Measurements from ENCODE around the gene ARL16. TPM values are rescaled to one million over a fixed set of nuclear protein-coding genes. Genes with fewer than 3 reads are reported as not detected.

The ARL16 gene
- total RNA-seq, 4 donors from 2014 or later, result 19.1 to 34.3 (median 27.9) TPM

GRCh38 chr17:81666342-81667191 is 17.0 kb downstream of the ARL16 start, which contains the start of the genes CCDC137 and OXLD1:
Gene CCDC137 (plus strand): TSS chr17:81666737. CDS start chr17:81666767, 30 bp downstream.
Gene OXLD1 (minus strand): TSS chr17:81666605. CDS start chr17:81666577, 28 bp downstream.
- Histone ChIP-seq H3K36me3 (peaks cover 19 to 48% (median 24%) of the 10 kb centered on the region in 3 donors), H3K4me3 (peak within 1 kb of the TSS; percentile 87 to 97 (median 91)), H3K27ac (peak within 1 kb of the TSS; percentile 92 to 98 (median 94)), H3K27me3 (no peaks in the 10 kb centered on the region), H3K9me3 (no peaks in the 10 kb centered on the region), H3K4me1 (peaks cover 30 to 63% (median 42%) of the 10 kb centered on the region in 3 donors)
- no peak for TF ChIP-seq CTCF (IDR thresholded peaks at IDR 0.05)
- TF ChIP-seq POLR2A (IDR thresholded peaks at IDR 0.05), result peak in 3 of 4 donors; percentile 65 to 91 (median 87)
- 0% methylated on average over 4 to 5 of the region's 96 CpGs for WGBS, 2 donors
- intact Hi-C loops (cut with DNase I), result no loop called here
- peak; percentile 75 for DNase-seq

- H3K27ac ChIP-seq, result peak overlapping the region; percentile 92 to 98 (median 94)
- peak overlapping the region; percentile 87 to 97 (median 91) for H3K4me3 ChIP-seq
- peaks cover 19 to 42% (median 20%) of the 10 kb centered on the region in 3 donors for H3K36me3 ChIP-seq
- H3K9me3 ChIP-seq, result no peaks in the 10 kb centered on the region
- no peaks in the 10 kb centered on the region for H3K27me3 ChIP-seq
- intact Hi-C loops (cut with DNase I), result no loop called here
- H3K4me1 ChIP-seq, result peaks cover 30 to 69% (median 42%) of the 10 kb centered on the region in 3 donors
- 0 to 4% methylated on average over 1 to 5 of the region's 16 CpGs for WGBS, 2 donors
- no peak for DNase-seq
- TF ChIP-seq CTCF (IDR thresholded peaks at IDR 0.05) (no peak), POLR2A (IDR thresholded peaks at IDR 0.05) (no peak)
Measured at GRCh38 chr17:81666092-81666341, 17.6 kb downstream of the ARL16 start.

GRCh38 chr17:81665205-81666091 is 18.1 kb downstream of the ARL16 start:
- peaks cover 30 to 74% (median 42%) of the 10 kb centered on the region in 3 donors for H3K4me1 ChIP-seq
- intact Hi-C loops (cut with DNase I), result no loop called here
- DNase-seq, result no peak
- peak overlapping the region; percentile 87 to 97 (median 91) for H3K4me3 ChIP-seq
- peak overlapping the region; percentile 92 to 98 (median 94) for H3K27ac ChIP-seq
- TF ChIP-seq CTCF (IDR thresholded peaks at IDR 0.05), result no peak
- TF ChIP-seq POLR2A (IDR thresholded peaks at IDR 0.05), result no peak
- peaks cover 16 to 37% (median 17%) of the 10 kb centered on the region in 3 donors for H3K36me3 ChIP-seq
- no peaks in the 10 kb centered on the region for H3K9me3 ChIP-seq
- H3K27me3 ChIP-seq, result no peaks in the 10 kb centered on the region
- WGBS, 2 donors, result 11 to 41% methylated on average over 6 to 9 of the region's 30 CpGs

DNA sequence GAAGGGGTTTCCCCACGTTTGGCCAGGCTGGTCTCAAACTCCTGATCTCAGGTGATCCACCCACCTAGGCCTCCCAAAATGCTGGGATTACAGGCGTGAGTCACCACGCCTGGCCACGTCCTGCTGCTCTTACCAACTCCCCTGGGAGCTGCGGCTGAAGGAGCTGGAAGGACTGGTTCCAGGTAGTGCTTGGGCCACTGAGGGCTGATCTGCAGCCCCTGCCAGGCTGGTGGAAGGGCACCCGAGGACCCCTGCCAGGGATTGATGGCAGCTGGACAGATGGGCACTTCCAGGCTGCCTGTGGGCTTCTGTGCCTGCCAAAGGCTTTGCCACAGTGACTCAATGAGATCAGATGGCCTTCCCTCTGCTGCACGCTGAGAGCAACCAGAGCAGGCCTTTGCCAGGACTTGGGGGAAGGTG is 19.5 kb downstream of the ARL16 start:
- TF ChIP-seq POLR2A (IDR thresholded peaks at IDR 0.05) (no peak), CTCF (IDR thresholded peaks at IDR 0.05) (no peak)
- 45 to 67% methylated on average over 3 to 6 of the region's 7 CpGs for WGBS, 2 donors
- Histone ChIP-seq H3K27me3 (no peaks in the 10 kb centered on the region), H3K4me1 (peaks cover 30 to 77% (median 46%) of the 10 kb centered on the region in 3 donors), H3K9me3 (no peaks in the 10 kb centered on the region), H3K4me3 (no peak overlapping the region), H3K27ac (peak overlapping the region; percentile 14 to 73 (median 39)), H3K36me3 (peaks cover 2 to 23% (median 3%) of the 10 kb centered on the region in 3 donors)
- intact Hi-C loops (cut with DNase I), result no loop called here
- DNase-seq, result no peak

All from esophagus squamous epithelium (tissue), 5 donors.